ENCODE measurements around the gene DMRTB1.

DNA sequence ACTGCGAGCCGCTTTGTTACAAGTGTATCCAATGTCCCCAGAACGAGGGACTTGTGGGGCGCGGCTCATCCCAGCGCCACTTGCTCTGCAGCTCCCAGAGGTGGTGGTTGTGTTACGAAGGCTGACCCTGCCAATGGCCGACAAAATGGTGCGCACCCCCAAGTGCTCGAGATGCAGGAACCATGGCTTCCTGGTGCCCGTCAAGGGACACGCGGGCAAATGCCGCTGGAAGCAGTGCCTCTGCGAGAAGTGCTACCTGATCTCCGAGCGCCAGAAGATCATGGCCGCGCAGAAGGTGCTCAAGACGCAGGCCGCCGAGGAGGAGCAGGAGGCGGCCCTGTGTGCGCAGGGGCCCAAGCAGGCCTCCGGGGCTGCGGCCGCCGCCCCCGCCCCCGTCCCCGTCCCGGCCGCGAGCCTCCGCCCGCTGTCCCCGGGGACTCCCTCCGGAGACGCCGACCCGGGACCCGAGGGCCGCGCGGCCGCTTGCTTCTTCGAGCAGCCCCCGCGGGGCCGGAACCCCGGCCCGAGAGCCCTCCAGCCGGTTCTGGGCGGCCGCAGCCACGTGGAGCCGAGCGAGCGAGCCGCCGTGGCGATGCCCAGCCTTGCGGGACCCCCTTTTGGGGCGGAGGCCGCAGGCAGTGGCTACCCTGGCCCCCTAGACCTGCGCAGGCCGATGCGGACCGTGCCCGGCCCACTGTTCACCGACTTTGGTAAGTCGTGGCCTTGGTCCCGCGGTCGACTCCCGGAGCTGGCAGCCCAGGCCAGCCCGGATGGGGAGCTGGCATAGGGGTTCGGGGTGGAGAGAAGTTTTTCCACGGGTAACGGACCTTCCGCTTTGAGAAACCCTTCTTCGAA, at the start of gene DMRTB1:
- TF ChIP-seq CTCF (IDR thresholded peaks at IDR 0.05) = no peak
- no peak for TF ChIP-seq POLR2A (IDR thresholded peaks at IDR 0.05)
- no peak for TF ChIP-seq EP300 (IDR thresholded peaks at IDR 0.05)
